Measurements from ENCODE around the gene TRMT112.

TRMT112 gene

DNA sequence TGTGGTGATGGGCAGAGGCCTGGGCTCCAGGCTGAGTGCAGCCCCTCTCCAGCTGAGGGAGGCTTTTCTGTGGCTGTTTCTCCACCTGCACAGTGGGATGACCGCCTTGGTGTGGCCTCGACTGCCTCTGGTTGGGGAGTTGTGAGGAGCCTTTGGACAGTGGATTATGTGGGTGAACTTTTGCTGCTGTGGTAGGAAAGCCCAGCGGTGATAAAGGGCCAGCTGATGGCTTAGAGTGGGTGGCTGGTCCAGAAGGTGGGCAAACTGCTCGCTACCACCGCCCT is 13.4 kb downstream of the TRMT112 start:
- peaks cover 19% of the 10 kb centered on the region for H3K27me3 ChIP-seq (ENCODE audit: control insufficient read depth, insufficient read depth, low read length)
- H3K4me3 ChIP-seq (ENCODE audit: low read length): peak overlapping the region; percentile 80
- peaks cover 29% of the 10 kb centered on the region for H3K4me1 ChIP-seq (ENCODE audit: control insufficient read depth, insufficient read depth, low read length)
- H3K4me2 ChIP-seq (ENCODE audit: low read length): peak overlapping the region; percentile 97
- no peak overlapping the region for H3K9ac ChIP-seq (ENCODE audit: low read depth, low read length)
- no peaks in the 10 kb centered on the region for H3K9me3 ChIP-seq (replicated peaks; ENCODE audit: low read length)
- H3K36me3 ChIP-seq (ENCODE audit: insufficient read depth, low read length): no peaks in the 10 kb centered on the region

DNA sequence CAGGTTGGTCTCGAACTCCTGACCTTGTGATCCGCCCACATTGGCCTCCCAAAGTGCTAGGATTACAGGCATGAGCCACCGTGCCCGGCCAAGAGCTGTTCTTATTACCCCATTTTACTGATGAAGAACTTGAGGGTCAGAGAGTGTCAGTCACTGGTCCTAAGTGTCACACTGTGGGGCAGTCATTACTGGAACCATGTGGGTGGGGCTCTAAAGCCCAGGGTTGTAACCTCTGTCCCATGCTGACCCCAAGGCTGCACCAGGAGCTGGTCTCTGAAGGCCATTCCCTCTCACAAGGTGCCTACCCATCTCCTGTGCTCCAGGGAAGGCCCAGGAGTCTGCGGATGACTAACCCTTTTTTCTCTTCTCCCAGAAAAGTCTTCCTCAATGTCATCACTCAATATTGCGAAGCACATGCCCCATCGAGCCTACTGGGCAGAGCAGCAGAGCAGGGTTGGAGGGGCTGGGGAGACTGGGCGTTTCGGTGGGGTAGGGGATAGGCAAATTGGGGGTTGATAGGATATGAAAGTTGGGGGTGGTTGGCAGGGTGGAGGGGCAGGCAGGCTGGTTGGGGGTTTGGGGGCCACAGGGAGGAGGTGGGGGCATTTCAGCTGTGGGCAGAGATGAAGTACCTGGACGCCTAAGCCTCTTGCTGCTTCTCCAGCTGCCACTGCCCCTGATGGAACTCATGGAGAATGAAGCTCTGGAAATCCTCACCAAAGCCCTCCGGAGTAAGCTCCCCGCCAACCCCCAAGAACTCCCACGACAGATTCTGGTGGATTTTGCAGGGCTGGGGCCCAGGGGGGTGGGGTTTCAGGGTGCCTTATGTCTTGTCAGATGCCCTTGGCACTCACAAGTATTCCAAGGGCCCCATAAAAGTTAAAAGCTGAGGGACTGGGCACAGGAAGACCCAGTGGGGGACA is 14.0 kb downstream of the TRMT112 start:
- H3K4me3 ChIP-seq (ENCODE audit: low read length): no peak overlapping the region
- no peak overlapping the region for H3K9ac ChIP-seq (ENCODE audit: low read depth, low read length)
- H3K36me3 ChIP-seq (ENCODE audit: insufficient read depth, low read length): no peaks in the 10 kb centered on the region
- peaks cover 25% of the 10 kb centered on the region for H3K27me3 ChIP-seq (ENCODE audit: control insufficient read depth, insufficient read depth, low read length)
- H3K4me1 ChIP-seq (ENCODE audit: control insufficient read depth, insufficient read depth, low read length): peaks cover 29% of the 10 kb centered on the region
- no peak overlapping the region for H3K4me2 ChIP-seq (ENCODE audit: low read length)
- H3K9me3 ChIP-seq (replicated peaks; ENCODE audit: low read length): no peaks in the 10 kb centered on the region

DNA sequence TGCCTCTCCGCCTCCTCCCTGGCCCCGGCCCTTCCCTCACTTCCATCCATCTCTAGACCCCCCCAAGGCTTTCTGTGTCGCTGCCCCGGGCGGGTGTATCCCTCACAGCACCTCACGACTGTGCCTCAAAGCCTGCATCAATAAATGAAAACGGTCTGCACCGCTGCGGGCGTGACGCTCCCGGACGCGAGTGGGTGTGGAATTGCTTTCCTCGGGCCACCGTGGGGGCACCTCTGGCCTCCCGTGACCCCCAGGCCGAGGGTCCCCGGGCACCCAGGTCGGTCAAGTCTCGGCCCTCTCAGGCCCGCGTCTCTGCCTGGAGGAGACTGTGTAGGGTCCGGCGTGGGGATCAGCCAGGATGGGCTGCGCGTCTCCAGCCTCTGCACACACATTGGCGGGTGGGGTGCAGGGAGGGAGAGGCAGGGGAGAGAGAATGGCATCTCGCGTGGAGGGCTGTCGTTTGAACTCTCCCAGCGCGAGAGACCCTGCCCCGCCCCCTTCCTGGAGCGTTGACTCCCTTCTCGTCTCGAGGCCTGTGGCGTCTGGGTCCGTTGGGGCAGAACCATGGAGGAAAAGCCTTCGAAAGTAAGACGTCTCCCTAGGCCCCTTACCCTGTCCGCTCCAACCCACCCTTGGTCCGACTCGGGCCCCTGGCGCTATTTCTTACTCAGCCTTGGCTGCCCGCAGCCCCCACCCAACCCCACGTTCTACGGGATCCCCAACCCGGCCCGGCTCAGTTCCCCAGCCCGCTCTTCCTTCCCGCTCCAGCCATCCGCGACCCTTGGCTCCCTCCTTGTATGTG is 17.3 kb downstream of the TRMT112 start, which contains the start of gene CATSPERZ:
Gene CATSPERZ (plus strand): TSS at position 512 of the 802 bp plus-strand sequence. CDS start 53 bp downstream, at position 565.
- Histone ChIP-seq H3K27me3 (ENCODE audit: control insufficient read depth, insufficient read depth, low read length) (peaks cover 58% of the 10 kb centered on the region), H3K4me3 (ENCODE audit: low read length) (peak within 1 kb of the TSS; percentile 59), H3K9ac (ENCODE audit: low read depth, low read length) (peak within 1 kb of the TSS; percentile 38), H3K36me3 (ENCODE audit: insufficient read depth, low read length) (no peaks in the 10 kb centered on the region), H3K9me3 (replicated peaks; ENCODE audit: low read length) (no peaks in the 10 kb centered on the region), H3K4me1 (ENCODE audit: control insufficient read depth, insufficient read depth, low read length) (peaks cover 21% of the 10 kb centered on the region), H3K4me2 (ENCODE audit: low read length) (peak within 1 kb of the TSS; percentile 79)

DNA sequence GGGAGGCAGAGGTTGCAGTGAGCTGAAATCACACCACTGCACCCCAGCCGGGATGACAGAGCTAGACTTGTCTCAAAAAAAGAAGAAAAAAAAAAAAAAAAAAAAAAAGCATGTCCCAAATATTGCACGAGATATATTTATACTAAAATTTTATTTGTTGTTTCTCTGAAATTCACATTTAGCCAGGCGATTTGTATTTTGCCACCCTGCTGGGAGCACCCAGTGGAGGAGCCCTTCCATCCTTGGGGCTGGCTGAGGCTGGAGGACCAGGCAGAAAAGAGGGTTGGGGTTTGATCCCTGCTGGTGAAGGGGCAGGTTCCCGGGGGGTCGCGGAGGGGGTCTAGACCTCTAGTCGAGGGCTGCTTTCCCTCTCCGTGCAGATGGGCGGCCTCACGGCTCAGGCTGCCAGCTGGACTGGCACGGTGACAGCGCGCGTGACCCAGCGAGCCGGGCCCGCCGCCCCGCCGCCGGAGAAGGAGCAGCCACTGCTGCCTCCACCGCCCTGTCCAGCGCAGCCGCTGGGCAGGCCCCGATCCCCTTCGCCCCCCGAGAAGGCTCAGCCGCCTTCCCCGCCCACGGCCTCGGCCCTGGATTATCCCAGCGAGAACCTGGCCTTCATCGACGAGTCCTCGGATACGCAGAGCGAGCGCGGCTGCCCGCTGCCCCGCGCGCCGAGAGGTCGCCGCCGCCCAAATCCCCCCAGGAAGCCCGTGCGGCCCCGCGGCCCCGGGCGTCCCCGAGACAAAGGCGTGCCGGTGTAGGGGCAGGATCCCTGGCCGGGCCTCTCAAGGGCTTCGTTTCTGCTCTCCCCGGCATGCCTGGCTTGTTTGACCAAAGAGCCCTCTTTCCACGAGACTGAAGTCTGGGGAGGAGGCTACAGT is 18.2 kb downstream of the TRMT112 start:
- no peaks in the 10 kb centered on the region for H3K36me3 ChIP-seq (ENCODE audit: insufficient read depth, low read length)
- H3K4me1 ChIP-seq (ENCODE audit: control insufficient read depth, insufficient read depth, low read length): peaks cover 20% of the 10 kb centered on the region
- peaks cover 63% of the 10 kb centered on the region for H3K27me3 ChIP-seq (ENCODE audit: control insufficient read depth, insufficient read depth, low read length)
- H3K9me3 ChIP-seq (replicated peaks; ENCODE audit: low read length): no peaks in the 10 kb centered on the region
- H3K4me2 ChIP-seq (ENCODE audit: low read length): peak overlapping the region; percentile 79
- H3K9ac ChIP-seq (ENCODE audit: low read depth, low read length): peak overlapping the region; percentile 38
- H3K4me3 ChIP-seq (ENCODE audit: low read length): peak overlapping the region; percentile 59

DNA sequence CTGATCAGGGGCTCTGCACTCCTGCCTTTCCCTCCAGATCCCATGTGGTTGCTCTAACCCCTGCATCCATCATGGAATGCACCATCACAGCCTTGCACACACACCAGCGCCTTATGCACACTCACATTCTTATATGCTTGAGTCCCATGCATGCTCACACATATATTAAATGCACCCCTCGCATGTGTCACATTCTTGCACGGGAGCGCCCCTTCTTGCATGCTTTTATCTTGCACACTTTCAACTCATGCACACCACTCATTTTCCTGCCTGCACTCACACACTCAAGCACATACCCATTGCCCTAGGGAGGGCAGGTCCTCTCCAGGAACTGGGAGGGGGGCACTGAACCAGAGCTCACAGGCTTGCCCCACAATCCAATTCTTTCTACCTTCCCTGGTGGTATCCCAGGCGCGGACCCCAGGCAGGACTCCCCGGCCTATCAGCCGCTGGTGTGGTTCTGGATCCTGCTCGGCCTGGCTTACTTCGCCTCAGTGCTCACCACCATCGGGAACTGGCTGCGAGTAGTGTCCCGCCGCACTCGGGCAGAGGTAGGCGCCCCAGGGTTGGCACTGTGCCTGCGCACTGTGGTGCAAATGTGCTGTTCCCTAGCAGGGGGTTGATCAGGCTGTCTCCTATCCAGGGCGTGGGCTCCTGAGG is 19.5 kb downstream of the TRMT112 start:
- Histone ChIP-seq H3K4me3 (ENCODE audit: low read length) (no peak overlapping the region), H3K36me3 (ENCODE audit: insufficient read depth, low read length) (no peaks in the 10 kb centered on the region), H3K4me1 (ENCODE audit: control insufficient read depth, insufficient read depth, low read length) (peaks cover 16% of the 10 kb centered on the region), H3K9me3 (replicated peaks; ENCODE audit: low read length) (no peaks in the 10 kb centered on the region), H3K9ac (ENCODE audit: low read depth, low read length) (no peak overlapping the region), H3K4me2 (ENCODE audit: low read length) (no peak overlapping the region), H3K27me3 (ENCODE audit: control insufficient read depth, insufficient read depth, low read length) (peaks cover 75% of the 10 kb centered on the region)

DNA sequence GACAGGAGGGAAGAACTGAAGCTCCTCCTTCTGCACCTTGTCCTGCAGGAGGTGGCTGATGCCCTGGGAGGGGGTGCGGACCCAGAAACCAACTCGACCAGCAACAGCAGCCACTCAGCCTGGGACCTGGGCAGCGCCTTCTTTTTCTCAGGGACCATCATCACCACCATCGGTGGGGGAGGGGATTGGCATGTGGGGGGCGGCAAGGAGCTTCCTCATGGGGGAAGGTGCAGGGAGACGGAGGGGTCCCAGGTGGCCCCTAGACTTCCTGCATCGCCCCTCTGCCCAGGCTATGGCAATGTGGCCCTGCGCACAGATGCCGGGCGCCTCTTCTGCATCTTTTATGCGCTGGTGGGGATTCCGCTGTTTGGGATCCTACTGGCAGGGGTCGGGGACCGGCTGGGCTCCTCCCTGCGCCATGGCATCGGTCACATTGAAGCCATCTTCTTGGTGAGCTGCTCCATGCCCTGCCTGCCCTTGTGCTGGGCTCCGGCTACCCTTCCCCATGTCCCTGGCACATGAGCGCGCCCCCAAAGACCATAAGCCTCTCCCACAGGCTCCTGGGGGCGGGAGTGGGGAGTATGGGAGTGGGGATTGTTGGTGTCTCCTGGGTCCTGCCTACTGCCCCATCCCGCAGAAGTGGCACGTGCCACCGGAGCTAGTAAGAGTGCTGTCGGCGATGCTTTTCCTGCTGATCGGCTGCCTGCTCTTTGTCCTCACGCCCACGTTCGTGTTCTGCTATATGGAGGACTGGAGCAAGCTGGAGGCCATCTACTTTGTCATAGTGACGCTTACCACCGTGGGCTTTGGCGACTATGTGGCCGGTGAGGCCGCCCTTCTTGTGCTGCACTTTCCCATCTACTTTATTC is 20.3 kb downstream of the TRMT112 start:
- H3K4me1 ChIP-seq (ENCODE audit: control insufficient read depth, insufficient read depth, low read length): peaks cover 20% of the 10 kb centered on the region
- no peak overlapping the region for H3K9ac ChIP-seq (ENCODE audit: low read depth, low read length)
- H3K4me2 ChIP-seq (ENCODE audit: low read length): no peak overlapping the region
- H3K4me3 ChIP-seq (ENCODE audit: low read length): no peak overlapping the region
- no peaks in the 10 kb centered on the region for H3K36me3 ChIP-seq (ENCODE audit: insufficient read depth, low read length)
- H3K9me3 ChIP-seq (replicated peaks; ENCODE audit: low read length): no peaks in the 10 kb centered on the region
- H3K27me3 ChIP-seq (ENCODE audit: control insufficient read depth, insufficient read depth, low read length): peaks cover 83% of the 10 kb centered on the region

DNA sequence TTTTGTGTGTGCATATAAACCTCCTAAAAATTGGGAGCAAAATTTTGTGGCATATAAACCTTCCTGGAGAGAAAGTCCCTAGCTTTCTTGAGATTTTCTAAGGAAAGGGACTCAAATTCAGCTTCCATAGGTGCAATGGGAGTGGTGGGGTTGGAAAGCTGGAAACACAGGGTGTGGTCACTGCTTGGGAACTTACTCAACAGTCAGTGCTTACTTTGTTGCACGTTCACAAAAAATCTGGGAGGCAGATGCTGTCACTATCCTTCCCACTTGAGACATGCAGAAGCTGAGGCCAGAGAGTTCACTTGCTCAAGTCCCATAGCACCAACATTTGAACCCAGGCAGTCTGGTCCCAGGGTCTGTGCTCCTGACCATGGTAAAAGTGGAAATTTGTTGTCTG is 21.1 kb downstream of the TRMT112 start:
- H3K4me3 ChIP-seq (ENCODE audit: low read length): no peak overlapping the region
- no peak overlapping the region for H3K4me2 ChIP-seq (ENCODE audit: low read length)
- peaks cover 91% of the 10 kb centered on the region for H3K27me3 ChIP-seq (ENCODE audit: control insufficient read depth, insufficient read depth, low read length)
- H3K36me3 ChIP-seq (ENCODE audit: insufficient read depth, low read length): no peaks in the 10 kb centered on the region
- H3K4me1 ChIP-seq (ENCODE audit: control insufficient read depth, insufficient read depth, low read length): peaks cover 25% of the 10 kb centered on the region
- no peaks in the 10 kb centered on the region for H3K9me3 ChIP-seq (replicated peaks; ENCODE audit: low read length)
- H3K9ac ChIP-seq (ENCODE audit: low read depth, low read length): no peak overlapping the region

DNA sequence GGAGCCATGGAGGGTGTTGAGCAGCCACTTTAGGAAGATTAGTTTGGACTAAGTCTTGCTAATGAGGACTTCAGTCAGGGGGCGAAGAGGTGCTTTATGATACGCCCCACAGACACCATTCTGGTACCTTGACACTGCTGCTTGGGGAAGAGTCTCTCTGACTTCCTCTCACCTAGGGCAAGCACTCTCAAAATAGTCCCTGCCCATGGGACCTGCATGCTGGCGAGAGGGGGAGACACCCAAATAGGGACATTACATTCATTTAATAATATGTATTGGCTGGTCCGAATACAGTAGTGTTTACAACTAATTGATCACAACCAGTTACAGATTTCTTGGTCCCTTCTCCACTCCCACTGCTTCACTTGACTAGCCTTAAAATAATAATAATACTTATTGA is 21.6 kb downstream of the TRMT112 start:
- peaks cover 23% of the 10 kb centered on the region for H3K4me1 ChIP-seq (ENCODE audit: control insufficient read depth, insufficient read depth, low read length)
- peaks cover 94% of the 10 kb centered on the region for H3K27me3 ChIP-seq (ENCODE audit: control insufficient read depth, insufficient read depth, low read length)
- H3K4me2 ChIP-seq (ENCODE audit: low read length): no peak overlapping the region

DNA sequence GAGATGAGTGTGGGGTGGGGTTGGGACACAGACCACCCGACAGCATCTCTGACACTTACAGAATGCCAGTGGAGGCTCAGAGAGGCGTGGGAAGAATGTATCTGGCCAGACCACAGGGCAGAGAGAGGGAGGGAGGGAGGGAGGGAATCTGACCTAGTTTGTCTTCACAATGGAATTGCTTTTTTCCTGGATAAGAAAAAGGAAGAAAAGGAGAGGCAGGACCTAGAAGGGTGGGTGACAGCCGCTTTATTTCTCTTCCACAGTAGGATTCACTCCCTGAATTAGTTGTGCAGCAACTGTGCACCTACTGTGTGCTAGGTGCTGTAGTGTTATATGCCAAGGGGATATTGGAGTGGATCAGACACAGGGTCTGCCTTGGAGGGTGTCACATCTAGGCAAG is 22.6 kb downstream of the TRMT112 start:
- H3K4me3 ChIP-seq (ENCODE audit: low read length): no peak overlapping the region

More for the DNA sequence above, 21.6 kb downstream of the TRMT112 start:
- Histone ChIP-seq H3K9me3 (replicated peaks; ENCODE audit: low read length) (no peaks in the 10 kb centered on the region), H3K9ac (ENCODE audit: low read depth, low read length) (no peak overlapping the region), H3K4me3 (ENCODE audit: low read length) (no peak overlapping the region), H3K36me3 (ENCODE audit: insufficient read depth, low read length) (no peaks in the 10 kb centered on the region)

More for the DNA sequence above, 22.6 kb downstream of the TRMT112 start:
- H3K36me3 ChIP-seq (ENCODE audit: insufficient read depth, low read length): no peaks in the 10 kb centered on the region
- H3K27me3 ChIP-seq (ENCODE audit: control insufficient read depth, insufficient read depth, low read length): peaks cover 91% of the 10 kb centered on the region
- no peaks in the 10 kb centered on the region for H3K9me3 ChIP-seq (replicated peaks; ENCODE audit: low read length)
- H3K4me1 ChIP-seq (ENCODE audit: control insufficient read depth, insufficient read depth, low read length): peaks cover 13% of the 10 kb centered on the region
- no peak overlapping the region for H3K9ac ChIP-seq (ENCODE audit: low read depth, low read length)
- no peak overlapping the region for H3K4me2 ChIP-seq (ENCODE audit: low read length)
